MM.1S (cell line): ENCODE data around the gene TBX18.

Experiments used
- EZH2 ChIP-seq: fragments of 300-600 bp; sonication (generic); optimal IDR thresholded peaks from 2 replicates; pipeline ENCODE3; 2017; ENCODE audit warnings: low read depth, mild to moderate bottlenecking, antibody characterized with exemption, low read length, mixed read lengths
- TF ChIP-seq, protein P1 (sequence below): fragments of 300-600 bp; sonication (generic); IDR thresholded peaks from 2 replicates; pipeline ENCODE4 v1.5.1; 2016; ENCODE audit warnings: antibody characterized with exemption, low read length, mixed read lengths

DNA sequence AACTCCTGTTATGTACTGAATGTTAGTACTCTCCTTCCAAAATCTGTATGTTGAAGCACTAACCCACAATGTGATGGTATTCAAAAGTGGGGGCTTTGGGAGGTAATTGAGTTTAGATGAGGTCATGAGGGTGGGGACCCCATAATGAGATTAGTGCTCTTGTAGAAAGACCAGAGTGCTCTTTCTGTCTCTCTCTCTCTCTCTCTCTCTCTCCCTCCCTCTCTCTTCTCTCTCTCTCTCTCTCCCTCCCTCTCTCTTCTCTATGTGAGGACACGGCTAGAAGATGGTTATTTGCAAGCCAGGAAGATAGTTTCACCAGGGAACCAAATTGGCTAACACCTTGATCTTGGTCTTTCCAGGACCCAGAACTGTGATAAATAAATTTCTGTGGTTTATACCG is 107.4 kb downstream of the TBX18 start:
- TF ChIP-seq, protein P1, sequence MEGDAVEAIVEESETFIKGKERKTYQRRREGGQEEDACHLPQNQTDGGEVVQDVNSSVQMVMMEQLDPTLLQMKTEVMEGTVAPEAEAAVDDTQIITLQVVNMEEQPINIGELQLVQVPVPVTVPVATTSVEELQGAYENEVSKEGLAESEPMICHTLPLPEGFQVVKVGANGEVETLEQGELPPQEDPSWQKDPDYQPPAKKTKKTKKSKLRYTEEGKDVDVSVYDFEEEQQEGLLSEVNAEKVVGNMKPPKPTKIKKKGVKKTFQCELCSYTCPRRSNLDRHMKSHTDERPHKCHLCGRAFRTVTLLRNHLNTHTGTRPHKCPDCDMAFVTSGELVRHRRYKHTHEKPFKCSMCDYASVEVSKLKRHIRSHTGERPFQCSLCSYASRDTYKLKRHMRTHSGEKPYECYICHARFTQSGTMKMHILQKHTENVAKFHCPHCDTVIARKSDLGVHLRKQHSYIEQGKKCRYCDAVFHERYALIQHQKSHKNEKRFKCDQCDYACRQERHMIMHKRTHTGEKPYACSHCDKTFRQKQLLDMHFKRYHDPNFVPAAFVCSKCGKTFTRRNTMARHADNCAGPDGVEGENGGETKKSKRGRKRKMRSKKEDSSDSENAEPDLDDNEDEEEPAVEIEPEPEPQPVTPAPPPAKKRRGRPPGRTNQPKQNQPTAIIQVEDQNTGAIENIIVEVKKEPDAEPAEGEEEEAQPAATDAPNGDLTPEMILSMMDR, result no peak
- TF ChIP-seq EZH2, result no peak
